MM.1S (cell line): Measurements from ENCODE around the gene HECW1.
"Not testable (repeated sequence)": the region's sequence is repeated elsewhere in the genome, so short reads cannot be mapped to it uniquely, and the experiment has no call there.

Experiments used
- DNase-seq: peaks from one replicate; pipeline ENCODE4 v3.0.0-alpha.2; 2015
- H2AFZ ChIP-seq: fragments of 300-600 bp; sonication (generic); 2 replicates; pipeline ENCODE4 v1.6.0; 2016; ENCODE audit warnings: antibody characterized with exemption, low read length
- H3F3A ChIP-seq: fragments of 300-600 bp; sonication (generic); 2 replicates; pipeline ENCODE4 v1.6.1; 2016; ENCODE audit warnings: mild to moderate bottlenecking, antibody characterized with exemption, low read length, moderate library complexity, mixed read lengths; ENCODE audit not compliant: insufficient read depth
- H3K27ac ChIP-seq: fragments of 300-600 bp; sonication (generic); 2 replicates; pipeline ENCODE4 v1.5.1; 2016; ENCODE audit warnings: mild to moderate bottlenecking, low read length
- H3K27me3 ChIP-seq: fragments of 300-600 bp; sonication (generic); replicated peaks from 2 replicates; pipeline ENCODE4 v1.6.0; 2016; ENCODE audit warnings: low read length; ENCODE audit not compliant: insufficient read depth
- H3K36me3 ChIP-seq: fragments of 300-600 bp; sonication (generic); replicated peaks from 2 replicates; pipeline ENCODE4 v1.6.1; 2016; ENCODE audit warnings: mild to moderate bottlenecking, low read length, mixed read lengths; ENCODE audit not compliant: insufficient read depth
- H3K4me1 ChIP-seq: fragments of 300-600 bp; sonication (generic); 2 replicates; pipeline ENCODE4 v1.6.1; 2016; ENCODE audit warnings: low read length, mixed read lengths
- H3K4me2 ChIP-seq: fragments of 300-600 bp; sonication (generic); 2 replicates; pipeline ENCODE4 v1.6.0; 2016; ENCODE audit warnings: low read depth, low read length
- H3K4me3 ChIP-seq: fragments of 300-600 bp; sonication (generic); 2 replicates; pipeline ENCODE4 v1.5.1; 2016; ENCODE audit warnings: low read length, mixed read lengths
- H3K79me2 ChIP-seq: fragments of 300-600 bp; sonication (generic); 2 replicates; pipeline ENCODE4 v1.6.1; 2016; ENCODE audit warnings: mixed run types, low read length, mixed read lengths
- H3K9ac ChIP-seq: fragments of 300-600 bp; sonication (generic); 2 replicates; pipeline ENCODE4 v1.6.1; 2016; ENCODE audit warnings: low read length, mixed read lengths
- H3K9me2 ChIP-seq: fragments of 300-600 bp; sonication (generic); replicated peaks from 2 replicates; pipeline ENCODE4 v1.6.1; 2016; ENCODE audit warnings: mild to moderate bottlenecking, low read length, mixed read lengths; ENCODE audit not compliant: insufficient read depth
- H3K9me3 ChIP-seq: fragments of 300-600 bp; sonication (generic); replicated peaks from 2 replicates; pipeline ENCODE4 v1.6.1; 2016; ENCODE audit warnings: mild to moderate bottlenecking, low read length, mixed read lengths; ENCODE audit not compliant: insufficient read depth
- H4K20me1 ChIP-seq: fragments of 300-600 bp; sonication (generic); 2 replicates; pipeline ENCODE4 v1.6.1; 2016; ENCODE audit warnings: mild to moderate bottlenecking, low read length, moderate library complexity, mixed read lengths; ENCODE audit not compliant: insufficient read depth
- EZH2 ChIP-seq: fragments of 300-600 bp; sonication (generic); optimal IDR thresholded peaks from 2 replicates; pipeline ENCODE3; 2017; ENCODE audit warnings: low read depth, mild to moderate bottlenecking, antibody characterized with exemption, low read length, mixed read lengths
- EZH2phosphoT487 ChIP-seq: fragments of 300-600 bp; sonication (generic); IDR thresholded peaks from 2 replicates; pipeline ENCODE4 v1.6.1; 2018; ENCODE audit warnings: antibody characterized with exemption, low read length
- TF ChIP-seq, protein P1 (sequence below): fragments of 300-600 bp; sonication (generic); IDR thresholded peaks from 2 replicates; pipeline ENCODE4 v1.5.1; 2016; ENCODE audit warnings: antibody characterized with exemption, low read length, mixed read lengths

HECW1 gene

GRCh38 chr7:43217055-43217454, 104.6 kb downstream of the HECW1 start:
- H3K27me3 ChIP-seq, result no peaks in the 10 kb centered on the region
- DNase-seq, result no peak
- no peak overlapping the region for H3K4me3 ChIP-seq
- H3K9me2 ChIP-seq, result no peaks in the 10 kb centered on the region
- no peaks in the 10 kb centered on the region for H3K4me1 ChIP-seq
- no peak overlapping the region for H3K4me2 ChIP-seq
- no peak overlapping the region for H2AFZ ChIP-seq
- TF ChIP-seq, protein P1, sequence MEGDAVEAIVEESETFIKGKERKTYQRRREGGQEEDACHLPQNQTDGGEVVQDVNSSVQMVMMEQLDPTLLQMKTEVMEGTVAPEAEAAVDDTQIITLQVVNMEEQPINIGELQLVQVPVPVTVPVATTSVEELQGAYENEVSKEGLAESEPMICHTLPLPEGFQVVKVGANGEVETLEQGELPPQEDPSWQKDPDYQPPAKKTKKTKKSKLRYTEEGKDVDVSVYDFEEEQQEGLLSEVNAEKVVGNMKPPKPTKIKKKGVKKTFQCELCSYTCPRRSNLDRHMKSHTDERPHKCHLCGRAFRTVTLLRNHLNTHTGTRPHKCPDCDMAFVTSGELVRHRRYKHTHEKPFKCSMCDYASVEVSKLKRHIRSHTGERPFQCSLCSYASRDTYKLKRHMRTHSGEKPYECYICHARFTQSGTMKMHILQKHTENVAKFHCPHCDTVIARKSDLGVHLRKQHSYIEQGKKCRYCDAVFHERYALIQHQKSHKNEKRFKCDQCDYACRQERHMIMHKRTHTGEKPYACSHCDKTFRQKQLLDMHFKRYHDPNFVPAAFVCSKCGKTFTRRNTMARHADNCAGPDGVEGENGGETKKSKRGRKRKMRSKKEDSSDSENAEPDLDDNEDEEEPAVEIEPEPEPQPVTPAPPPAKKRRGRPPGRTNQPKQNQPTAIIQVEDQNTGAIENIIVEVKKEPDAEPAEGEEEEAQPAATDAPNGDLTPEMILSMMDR, result no peak
- no peak for TF ChIP-seq EZH2phosphoT487
- no peak for TF ChIP-seq EZH2
- H3K27ac ChIP-seq, result no peak overlapping the region
- no peaks in the 10 kb centered on the region for H3F3A ChIP-seq
- H3K9ac ChIP-seq, result no peak overlapping the region
- H3K79me2 ChIP-seq, result no peaks in the 10 kb centered on the region
- H3K36me3 ChIP-seq, result no peaks in the 10 kb centered on the region
- no peaks in the 10 kb centered on the region for H4K20me1 ChIP-seq
- no peaks in the 10 kb centered on the region for H3K9me3 ChIP-seq

GRCh38 chr7:43218901-43219300, 106.5 kb downstream of the HECW1 start:
- not testable (repeated sequence) for H3K9me3 ChIP-seq, H2AFZ ChIP-seq, H3K79me2 ChIP-seq, H3K4me3 ChIP-seq, H3K9ac ChIP-seq, H3K4me2 ChIP-seq, H3K27me3 ChIP-seq, H4K20me1 ChIP-seq, H3K4me1 ChIP-seq, H3K9me2 ChIP-seq, DNase-seq, H3F3A ChIP-seq, H3K27ac ChIP-seq, H3K36me3 ChIP-seq

GRCh38 chr7:43220250-43220649, 107.8 kb downstream of the HECW1 start:
- H2AFZ ChIP-seq, result no peak overlapping the region
- H3K4me2 ChIP-seq, result no peak overlapping the region
- no peak overlapping the region for H3K9ac ChIP-seq
- H3K36me3 ChIP-seq, result no peaks in the 10 kb centered on the region
- H3K4me1 ChIP-seq, result no peaks in the 10 kb centered on the region
- no peaks in the 10 kb centered on the region for H3K9me2 ChIP-seq
- H3K27me3 ChIP-seq, result no peaks in the 10 kb centered on the region
- no peaks in the 10 kb centered on the region for H3F3A ChIP-seq
- TF ChIP-seq, protein P1, result no peak
- TF ChIP-seq EZH2phosphoT487 (no peak), EZH2 (no peak)
- H3K79me2 ChIP-seq, result no peaks in the 10 kb centered on the region
- no peaks in the 10 kb centered on the region for H3K9me3 ChIP-seq
- no peak overlapping the region for H3K27ac ChIP-seq
- H4K20me1 ChIP-seq, result no peaks in the 10 kb centered on the region
- no peak for DNase-seq
- H3K4me3 ChIP-seq, result no peak overlapping the region

DNA sequence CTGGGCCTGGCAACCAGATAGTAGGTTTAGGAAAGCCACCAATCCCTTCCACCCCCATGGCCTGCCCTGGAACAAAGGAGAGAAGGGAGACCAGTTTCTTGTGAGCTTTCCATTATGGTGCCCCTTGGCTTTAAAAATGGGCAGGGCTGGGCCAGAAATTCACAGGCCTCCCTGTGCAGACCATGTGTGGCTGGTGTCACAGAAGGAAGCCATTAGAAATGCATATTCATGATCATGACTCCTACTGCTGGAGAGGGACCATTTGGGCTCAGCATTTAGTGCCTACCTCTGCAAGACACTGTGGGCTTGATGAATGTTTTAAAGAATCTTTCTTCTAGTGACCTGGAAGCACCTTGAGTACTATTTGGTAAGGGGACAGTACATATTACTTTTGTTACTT, 108.3 kb downstream of the HECW1 start:
- no peak overlapping the region for H3K4me3 ChIP-seq
- no peak for DNase-seq
- H3K4me2 ChIP-seq, result no peak overlapping the region
- H3F3A ChIP-seq, result no peaks in the 10 kb centered on the region
- H3K9me3 ChIP-seq, result no peaks in the 10 kb centered on the region
- H3K27me3 ChIP-seq, result no peaks in the 10 kb centered on the region
- no peak overlapping the region for H3K27ac ChIP-seq
- no peak overlapping the region for H3K9ac ChIP-seq
- H3K9me2 ChIP-seq, result no peaks in the 10 kb centered on the region
- no peaks in the 10 kb centered on the region for H3K79me2 ChIP-seq
- TF ChIP-seq EZH2 (no peak), EZH2phosphoT487 (no peak)
- TF ChIP-seq, protein P1, result no peak
- H3K36me3 ChIP-seq, result no peaks in the 10 kb centered on the region
- no peaks in the 10 kb centered on the region for H3K4me1 ChIP-seq
- no peak overlapping the region for H2AFZ ChIP-seq
- H4K20me1 ChIP-seq, result no peaks in the 10 kb centered on the region
